Skeletal muscle satellite cell (primary cell): ENCODE data around the gene SOD2. TPM values are rescaled to one million over a fixed set of nuclear protein-coding genes. Genes with fewer than 3 reads are reported as not detected.

Experiments
- H3K27me3 ChIP-seq: 2 replicates; pipeline ENCODE4 v1.7.0; 2013; ENCODE audit warnings: low read length; ENCODE audit not compliant: control insufficient read depth, insufficient read depth
- H3K36me3 ChIP-seq: 2 replicates; pipeline ENCODE4 v1.7.0; 2013; ENCODE audit warnings: mild to moderate bottlenecking, control low read depth, low read length; ENCODE audit not compliant: insufficient read depth
- H3K4me1 ChIP-seq: 2 replicates; pipeline ENCODE4 v1.7.0; 2013; ENCODE audit warnings: low read length; ENCODE audit not compliant: control insufficient read depth, insufficient read depth
- H3K4me2 ChIP-seq: 2 replicates; pipeline ENCODE4 v1.7.0; 2013; ENCODE audit warnings: mild to moderate bottlenecking, low read length
- H3K4me3 ChIP-seq: 2 replicates; pipeline ENCODE4 v1.7.0; 2013; ENCODE audit warnings: low read length
- H3K9ac ChIP-seq: 2 replicates; pipeline ENCODE4 v1.7.0; 2013; ENCODE audit warnings: mild to moderate bottlenecking, low read depth, low read length, moderate library complexity
- H3K9me3 ChIP-seq: replicated peaks from 2 replicates; pipeline ENCODE4 v1.7.0; 2013; ENCODE audit warnings: mild to moderate bottlenecking, control low read depth, low read length
- small RNA-seq: library from RNA; depleted of rRNA; stranded (forward); fragments of <200 nt; gene quantifications from one replicate; pipeline ENCODE3, GENCODE V24; 2012

SOD2 gene

GRCh38 chr6:159654483-159655098 lies 38.5 kb downstream of the SOD2 start:
- Histone ChIP-seq H3K4me2 (no peak overlapping the region), H3K4me1 (no peaks in the 10 kb centered on the region), H3K9me3 (no peaks in the 10 kb centered on the region), H3K4me3 (no peak overlapping the region), H3K36me3 (no peaks in the 10 kb centered on the region), H3K27me3 (no peaks in the 10 kb centered on the region), H3K9ac (no peak overlapping the region)

GRCh38 chr6:159650314-159650713 lies 42.7 kb downstream of the SOD2 start:
- no peak overlapping the region for H3K4me2 ChIP-seq

GRCh38 chr6:159649441-159649840 lies 43.6 kb downstream of the SOD2 start:
- Histone ChIP-seq H3K9ac (no peak overlapping the region), H3K4me2 (no peak overlapping the region), H3K9me3 (no peaks in the 10 kb centered on the region), H3K36me3 (no peaks in the 10 kb centered on the region), H3K27me3 (no peaks in the 10 kb centered on the region), H3K4me1 (no peaks in the 10 kb centered on the region), H3K4me3 (no peak overlapping the region)

More at GRCh38 chr6:159650314-159650713, 42.7 kb downstream of the SOD2 start:
- H3K4me3 ChIP-seq = no peak overlapping the region
- H3K9ac ChIP-seq = no peak overlapping the region
- no peaks in the 10 kb centered on the region for H3K36me3 ChIP-seq
- H3K4me1 ChIP-seq = no peaks in the 10 kb centered on the region
- H3K27me3 ChIP-seq = no peaks in the 10 kb centered on the region
- no peaks in the 10 kb centered on the region for H3K9me3 ChIP-seq

- Histone ChIP-seq H3K36me3 (no peaks in the 10 kb centered on the region), H3K4me1 (no peaks in the 10 kb centered on the region), H3K27me3 (no peaks in the 10 kb centered on the region), H3K4me3 (no peak overlapping the region), H3K4me2 (no peak overlapping the region), H3K9ac (no peak overlapping the region), H3K9me3 (no peaks in the 10 kb centered on the region)
Measured at GRCh38 chr6:159646733-159647132, 46.3 kb downstream of the SOD2 start.

GRCh38 chr6:159646116-159646515 lies 46.9 kb downstream of the SOD2 start:
- Histone ChIP-seq H3K4me3 (no peak overlapping the region), H3K27me3 (no peaks in the 10 kb centered on the region), H3K36me3 (no peaks in the 10 kb centered on the region), H3K9me3 (no peaks in the 10 kb centered on the region), H3K4me2 (no peak overlapping the region), H3K4me1 (no peaks in the 10 kb centered on the region), H3K9ac (no peak overlapping the region)

- Histone ChIP-seq H3K27me3 (no peaks in the 10 kb centered on the region), H3K9me3 (no peaks in the 10 kb centered on the region), H3K4me2 (no peak overlapping the region), H3K36me3 (no peaks in the 10 kb centered on the region), H3K4me3 (no peak overlapping the region), H3K9ac (no peak overlapping the region), H3K4me1 (no peaks in the 10 kb centered on the region)
Measured at GRCh38 chr6:159645640-159646039, 47.4 kb downstream of the SOD2 start.

Small RNA genes lying within 50 kb of the gene (small RNA-seq; reads per million reads assigned to genes)
- gene RNU4ATAC18P = not detected
